Measurements from ENCODE around the gene S100PBP.

- TF ChIP-seq CTCF (IDR thresholded peaks at IDR 0.05 in 8 of 11, conservative IDR thresholded peaks at IDR 0.05 in 3 of 11) = peak in 3 of 11 experiments; percentile 14 to 34 (median 34)
- TF ChIP-seq POLR2A (IDR thresholded peaks at IDR 0.05) = no peak
- TF ChIP-seq POLR2AphosphoS5 (IDR thresholded peaks at IDR 0.05) = no peak
These were observed 68.8 kb downstream of the S100PBP start, which contains the start of gene HPCA for GRCh38 chr1:32886004-32886827.
